ENCODE data around the gene PRDM10. TPM values are rescaled to one million over a fixed set of nuclear protein-coding genes. Genes with fewer than 3 reads are reported as not detected.

Gene PRDM10
- total RNA-seq, 1 donor: 8.0 TPM

- DNase-seq (ENCODE audit: insufficient read length, low spot score, missing footprints): no peak
Observed at GRCh38 chr11:129967996-129968395, 34.6 kb downstream of the PRDM10 start.

DNA sequence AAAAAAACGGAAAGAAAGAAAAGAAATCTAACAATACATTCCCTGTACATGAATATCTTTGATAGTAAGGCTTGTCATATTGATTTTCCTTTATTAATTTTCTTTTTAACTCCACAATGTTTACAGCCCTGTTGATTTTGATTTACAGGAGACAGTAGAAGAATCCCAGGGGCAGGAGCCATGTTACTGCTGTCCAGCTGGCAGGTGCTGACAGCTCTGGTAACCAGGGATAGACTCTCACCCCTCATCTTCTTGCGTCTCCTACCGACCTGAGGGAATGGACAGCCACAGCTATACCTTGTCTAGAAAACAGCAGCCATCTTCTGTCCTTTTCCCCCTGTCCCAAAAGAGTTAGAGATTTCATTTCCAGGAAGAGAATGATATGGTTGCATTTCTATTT, 37.4 kb downstream of the PRDM10 start:
- H3K4me2 ChIP-seq (ENCODE audit: insufficient read depth, low read length): no peak overlapping the region
- H3K79me2 ChIP-seq (ENCODE audit: insufficient read depth, low read length): no peaks in the 10 kb centered on the region
- peaks cover 29% of the 10 kb centered on the region for H4K20me1 ChIP-seq (ENCODE audit: insufficient read depth, low read length)
- no peak for TF ChIP-seq CTCF (IDR thresholded peaks at IDR 0.05; ENCODE audit: extremely low read depth, low read depth, low read length)
- H3K9me3 ChIP-seq (ENCODE audit: low read depth, low read length): no peaks in the 10 kb centered on the region
- no peak overlapping the region for H3K4me3 ChIP-seq (ENCODE audit: insufficient read depth, low read length)
- H2AFZ ChIP-seq (ENCODE audit: low read length): no peak overlapping the region
- H3K36me3 ChIP-seq (ENCODE audit: insufficient read depth, low read length): no peaks in the 10 kb centered on the region
- DNase-seq (ENCODE audit: insufficient read length, low spot score, missing footprints): no peak
- peaks cover 11% of the 10 kb centered on the region for H3K4me1 ChIP-seq (ENCODE audit: insufficient read depth, low read length)
- H3K27ac ChIP-seq (ENCODE audit: low read depth, low read length): no peak overlapping the region
- H3K27me3 ChIP-seq (ENCODE audit: insufficient read depth, low read length): no peaks in the 10 kb centered on the region

More at GRCh38 chr11:129967996-129968395, 34.6 kb downstream of the PRDM10 start:
- peaks cover 25% of the 10 kb centered on the region for H4K20me1 ChIP-seq (ENCODE audit: insufficient read depth, low read length)
- no peak overlapping the region for H3K27ac ChIP-seq (ENCODE audit: low read depth, low read length)
- no peak overlapping the region for H2AFZ ChIP-seq (ENCODE audit: low read length)
- no peak overlapping the region for H3K4me3 ChIP-seq (ENCODE audit: insufficient read depth, low read length)
- no peaks in the 10 kb centered on the region for H3K9me3 ChIP-seq (ENCODE audit: low read depth, low read length)
- no peaks in the 10 kb centered on the region for H3K36me3 ChIP-seq (ENCODE audit: insufficient read depth, low read length)
- peaks cover 4% of the 10 kb centered on the region for H3K4me1 ChIP-seq (ENCODE audit: insufficient read depth, low read length)
- H3K4me2 ChIP-seq (ENCODE audit: insufficient read depth, low read length): no peak overlapping the region
- H3K79me2 ChIP-seq (ENCODE audit: insufficient read depth, low read length): no peaks in the 10 kb centered on the region
- no peaks in the 10 kb centered on the region for H3K27me3 ChIP-seq (ENCODE audit: insufficient read depth, low read length)
- no peak for TF ChIP-seq CTCF (IDR thresholded peaks at IDR 0.05; ENCODE audit: extremely low read depth, low read depth, low read length)

DNA sequence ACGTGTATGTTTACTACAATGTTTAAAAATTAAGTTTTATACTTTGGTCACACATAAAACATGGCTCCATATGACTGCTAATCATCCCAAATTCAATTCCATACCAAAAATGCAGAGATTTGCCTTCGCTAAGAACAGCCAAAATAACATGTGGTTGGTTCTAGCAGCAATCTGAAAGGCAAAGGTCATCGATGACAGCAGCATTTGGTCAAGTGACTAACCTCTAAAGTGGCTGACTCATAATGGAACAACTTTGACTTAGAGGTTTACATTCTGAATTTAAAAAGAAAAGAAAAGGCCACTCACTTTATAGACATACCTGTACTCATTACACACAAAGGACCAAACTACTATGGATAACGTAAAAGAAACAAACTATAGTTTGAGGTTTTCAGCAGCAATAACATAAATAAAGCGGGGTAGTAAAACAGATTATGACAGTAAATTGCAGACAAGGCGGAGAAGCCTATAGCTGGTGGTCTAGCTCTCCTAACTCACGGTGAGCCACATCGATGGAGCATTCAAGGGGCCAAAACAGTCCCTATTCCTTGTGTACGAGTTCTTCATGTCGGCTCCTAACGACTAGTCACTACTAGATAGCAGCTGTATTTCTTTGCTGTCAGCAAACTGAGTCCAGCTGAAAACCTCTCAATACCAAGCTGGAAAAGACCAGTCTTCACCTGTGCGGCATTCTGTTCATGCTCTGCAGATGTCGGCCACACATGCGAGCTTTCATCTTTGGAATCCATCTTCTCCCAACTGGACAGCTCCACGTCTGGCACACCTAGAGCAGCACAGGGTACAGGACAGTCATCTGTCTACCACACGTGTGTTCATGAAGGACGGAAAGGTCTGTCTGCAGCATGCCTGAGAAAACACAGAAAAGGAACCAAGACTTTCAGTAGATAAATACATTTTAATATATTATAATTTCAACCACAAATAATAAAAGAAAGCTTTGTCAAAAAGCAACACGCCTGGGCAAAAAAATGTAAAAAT, 42.1 kb downstream of the PRDM10 start:
- H3K4me2 ChIP-seq (ENCODE audit: insufficient read depth, low read length): peak overlapping the region; percentile 27
- H3K4me1 ChIP-seq (ENCODE audit: insufficient read depth, low read length): peaks cover 13% of the 10 kb centered on the region
- DNase-seq (ENCODE audit: insufficient read length, low spot score, missing footprints): peak; percentile 92
- no peak overlapping the region for H2AFZ ChIP-seq (ENCODE audit: low read length)
- no peaks in the 10 kb centered on the region for H3K27me3 ChIP-seq (ENCODE audit: insufficient read depth, low read length)
- peaks cover 9% of the 10 kb centered on the region for H3K36me3 ChIP-seq (ENCODE audit: insufficient read depth, low read length)
- peaks cover 24% of the 10 kb centered on the region for H4K20me1 ChIP-seq (ENCODE audit: insufficient read depth, low read length)
- H3K4me3 ChIP-seq (ENCODE audit: insufficient read depth, low read length): no peak overlapping the region
- no peak overlapping the region for H3K27ac ChIP-seq (ENCODE audit: low read depth, low read length)
- no peak for TF ChIP-seq CTCF (IDR thresholded peaks at IDR 0.05; ENCODE audit: extremely low read depth, low read depth, low read length)
- no peaks in the 10 kb centered on the region for H3K9me3 ChIP-seq (ENCODE audit: low read depth, low read length)
- H3K79me2 ChIP-seq (ENCODE audit: insufficient read depth, low read length): no peaks in the 10 kb centered on the region

- no peak for DNase-seq (ENCODE audit: insufficient read length, low spot score, missing footprints)
- H3K79me2 ChIP-seq (ENCODE audit: insufficient read depth, low read length): no peaks in the 10 kb centered on the region
- no peaks in the 10 kb centered on the region for H3K9me3 ChIP-seq (ENCODE audit: low read depth, low read length)
- peaks cover 21% of the 10 kb centered on the region for H4K20me1 ChIP-seq (ENCODE audit: insufficient read depth, low read length)
- no peaks in the 10 kb centered on the region for H3K27me3 ChIP-seq (ENCODE audit: insufficient read depth, low read length)
- H2AFZ ChIP-seq (ENCODE audit: low read length): no peak overlapping the region
- H3K27ac ChIP-seq (ENCODE audit: low read depth, low read length): no peak overlapping the region
- H3K4me1 ChIP-seq (ENCODE audit: insufficient read depth, low read length): peaks cover 13% of the 10 kb centered on the region
- TF ChIP-seq CTCF (IDR thresholded peaks at IDR 0.05; ENCODE audit: extremely low read depth, low read depth, low read length): no peak
- peaks cover 9% of the 10 kb centered on the region for H3K36me3 ChIP-seq (ENCODE audit: insufficient read depth, low read length)
- H3K4me2 ChIP-seq (ENCODE audit: insufficient read depth, low read length): no peak overlapping the region
- no peak overlapping the region for H3K4me3 ChIP-seq (ENCODE audit: insufficient read depth, low read length)
Observed at GRCh38 chr11:129959687-129960086, 42.9 kb downstream of the PRDM10 start.
